OCI-LY1 (cell line): ENCODE data around the gene GTF3C2.

Experiments used
- H2AFZ ChIP-seq: fragments of 200-600 bp; sonication (generic), shearing (Covaris generic); 2 replicates; pipeline ENCODE4 v1.6.0; 2014; ENCODE audit warnings: antibody characterized with exemption, mild to moderate bottlenecking, low read length
- H3F3A ChIP-seq: fragments of 200-600 bp; sonication (generic), shearing (Covaris generic); 2 replicates; pipeline ENCODE4 v1.6.0; 2014; ENCODE audit warnings: mild to moderate bottlenecking, antibody characterized with exemption, low read length, moderate library complexity; ENCODE audit not compliant: insufficient read depth
- H3K27ac ChIP-seq: fragments of 200-600 bp; sonication (generic); 2 replicates; pipeline ENCODE4 v1.5.1; 2014; ENCODE audit warnings: low read length, mixed run types, mild to moderate bottlenecking, low read depth; ENCODE audit not compliant: poor library complexity, severe bottlenecking
- H3K27me3 ChIP-seq: fragments of 200-600 bp; sonication (generic); 2 replicates; pipeline ENCODE4 v1.6.0; 2014; ENCODE audit warnings: antibody characterized with exemption, mild to moderate bottlenecking, low read length, moderate library complexity; ENCODE audit not compliant: insufficient read depth
- H3K36me3 ChIP-seq: fragments of 200-600 bp; sonication (generic); 2 replicates; pipeline ENCODE4 v1.6.1; 2014; ENCODE audit warnings: mild to moderate bottlenecking, antibody characterized with exemption, low read length, moderate library complexity, mixed read lengths; ENCODE audit not compliant: insufficient read depth
- H3K4me1 ChIP-seq: fragments of 200-600 bp; sonication (generic); 2 replicates; pipeline ENCODE4 v1.5.1; 2014; ENCODE audit warnings: mild to moderate bottlenecking, low read length, moderate library complexity; ENCODE audit not compliant: insufficient read depth, severe bottlenecking
- H3K4me2 ChIP-seq: fragments of 200-600 bp; sonication (generic), shearing (Covaris generic); 2 replicates; pipeline ENCODE4 v1.6.1; 2014; ENCODE audit warnings: low read length
- H3K4me3 ChIP-seq: fragments of 200-600 bp; sonication (generic); 2 replicates; pipeline ENCODE4 v1.5.1; 2014; ENCODE audit warnings: low read length, low read depth, mild to moderate bottlenecking, mixed read lengths; ENCODE audit not compliant: poor library complexity, severe bottlenecking
- H3K79me2 ChIP-seq: fragments of 200-600 bp; shearing (Covaris generic); 2 replicates; pipeline ENCODE4 v1.6.1; 2016; ENCODE audit warnings: mixed run types, low read length, mixed read lengths; ENCODE audit not compliant: insufficient read depth
- H3K9ac ChIP-seq: fragments of 200-600 bp; sonication (generic), shearing (Covaris generic); 2 replicates; pipeline ENCODE4 v1.6.1; 2014; ENCODE audit warnings: mild to moderate bottlenecking, low read length, mixed read lengths
- H3K9me2 ChIP-seq: fragments of 200-600 bp; sonication (generic), shearing (Covaris generic); 2 replicates; pipeline ENCODE4 v1.6.1; 2014; ENCODE audit warnings: low read depth, mild to moderate bottlenecking, low read length, mixed read lengths
- H3K9me3 ChIP-seq: fragments of 200-600 bp; shearing (Covaris generic); 2 replicates; pipeline ENCODE4 v1.6.1; 2014; ENCODE audit warnings: low read length, mixed read lengths
- H4K20me1 ChIP-seq: fragments of 200-600 bp; sonication (generic), shearing (Covaris generic); 2 replicates; pipeline ENCODE4 v1.6.0; 2016; ENCODE audit warnings: mild to moderate bottlenecking, low read length; ENCODE audit not compliant: insufficient read depth
- CTCF ChIP-seq: fragments of 200-600 bp; sonication (generic), shearing (Covaris generic); IDR thresholded peaks from 2 replicates; pipeline ENCODE4 v1.5.1; 2017; ENCODE audit warnings: mild to moderate bottlenecking, antibody characterized with exemption, low read length, moderate library complexity, mixed read lengths
- EZH2 ChIP-seq: fragments of 200-600 bp; sonication (generic), shearing (Covaris generic); IDR thresholded peaks from 2 replicates; pipeline ENCODE4 v1.8.0; 2017; ENCODE audit warnings: borderline replicate concordance, mixed run types, mild to moderate bottlenecking, antibody characterized with exemption, low read length, moderate library complexity, mixed read lengths

GTF3C2 gene

DNA sequence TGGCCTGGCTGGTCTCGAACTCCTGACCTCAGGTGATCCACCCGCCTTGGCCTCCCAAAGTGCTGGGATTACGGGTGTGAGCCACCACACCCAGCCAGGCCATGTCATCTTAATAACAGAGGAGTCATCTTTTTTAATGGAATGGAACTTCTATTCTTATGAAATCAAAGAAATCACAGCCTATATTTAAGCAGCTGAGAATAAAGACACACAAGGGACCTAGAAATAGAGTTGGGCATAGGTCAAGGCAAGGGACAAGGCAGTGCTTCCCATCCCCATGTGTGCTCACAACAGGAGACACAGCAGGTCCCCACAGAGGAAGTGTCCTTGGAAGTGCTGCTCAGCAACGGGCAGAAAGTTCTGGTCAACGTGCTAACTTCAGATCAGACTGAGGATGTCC is 17.0 kb upstream of the GTF3C2 start:
- no peaks in the 10 kb centered on the region for H3K9me2 ChIP-seq
- H3F3A ChIP-seq: no peaks in the 10 kb centered on the region
- H3K36me3 ChIP-seq: peaks cover 65% of the 10 kb centered on the region
- no peaks in the 10 kb centered on the region for H3K9me3 ChIP-seq
- H3K4me3 ChIP-seq: no peak overlapping the region
- no peaks in the 10 kb centered on the region for H4K20me1 ChIP-seq
- no peak for TF ChIP-seq CTCF
- TF ChIP-seq EZH2: no peak
- no peak overlapping the region for H3K27ac ChIP-seq
- no peak overlapping the region for H3K4me2 ChIP-seq
- H3K9ac ChIP-seq: no peak overlapping the region
- H3K79me2 ChIP-seq: no peaks in the 10 kb centered on the region
- H3K4me1 ChIP-seq: peaks cover 25% of the 10 kb centered on the region
- H2AFZ ChIP-seq: no peak overlapping the region
- H3K27me3 ChIP-seq: no peaks in the 10 kb centered on the region

DNA sequence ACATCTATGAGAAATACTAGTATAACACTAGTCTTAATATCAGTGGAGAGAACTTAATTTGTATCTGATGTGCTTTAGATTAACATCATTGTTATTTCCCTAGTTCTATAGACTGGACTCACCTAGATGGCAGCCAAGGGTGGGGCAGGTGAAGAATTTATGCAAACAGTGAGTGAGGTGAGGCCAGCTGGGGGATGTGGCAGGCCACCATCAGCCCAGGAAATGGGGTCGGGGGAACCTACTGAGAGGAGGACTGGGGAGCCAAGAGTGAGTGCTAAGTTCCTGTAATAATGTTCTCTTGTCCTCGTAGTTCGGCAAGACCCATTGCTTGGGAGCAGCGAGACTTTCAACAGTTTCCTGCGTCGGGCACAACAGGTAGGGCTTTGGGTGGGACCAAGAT is 16.4 kb upstream of the GTF3C2 start:
- peaks cover 65% of the 10 kb centered on the region for H3K36me3 ChIP-seq
- no peaks in the 10 kb centered on the region for H4K20me1 ChIP-seq
- no peak for TF ChIP-seq EZH2
- no peak for TF ChIP-seq CTCF
- H3K4me2 ChIP-seq: no peak overlapping the region
- H3K9ac ChIP-seq: no peak overlapping the region
- H3K27ac ChIP-seq: no peak overlapping the region
- no peaks in the 10 kb centered on the region for H3K9me3 ChIP-seq
- no peak overlapping the region for H2AFZ ChIP-seq
- no peaks in the 10 kb centered on the region for H3K9me2 ChIP-seq
- no peak overlapping the region for H3K4me3 ChIP-seq
- H3K4me1 ChIP-seq: peaks cover 25% of the 10 kb centered on the region
- no peaks in the 10 kb centered on the region for H3K79me2 ChIP-seq
- H3K27me3 ChIP-seq: no peaks in the 10 kb centered on the region
- H3F3A ChIP-seq: no peaks in the 10 kb centered on the region

- no peak for TF ChIP-seq EZH2
- no peak for TF ChIP-seq CTCF
- peaks cover 25% of the 10 kb centered on the region for H3K4me1 ChIP-seq
- peak overlapping the region; percentile 82 for H3K4me2 ChIP-seq
- no peaks in the 10 kb centered on the region for H3K9me3 ChIP-seq
- H3K27ac ChIP-seq: peak overlapping the region; percentile 71
- no peaks in the 10 kb centered on the region for H3K27me3 ChIP-seq
- peak overlapping the region; percentile 88 for H3K4me3 ChIP-seq
- no peaks in the 10 kb centered on the region for H4K20me1 ChIP-seq
- peaks cover 62% of the 10 kb centered on the region for H3K36me3 ChIP-seq
- H2AFZ ChIP-seq: no peak overlapping the region
- no peaks in the 10 kb centered on the region for H3K79me2 ChIP-seq
- no peaks in the 10 kb centered on the region for H3K9me2 ChIP-seq
- H3K9ac ChIP-seq: peak overlapping the region; percentile 85
- no peaks in the 10 kb centered on the region for H3F3A ChIP-seq
Measured at GRCh38 chr2:27370816-27371620, 14.5 kb upstream of the GTF3C2 start.
